Hematopoietic multipotent progenitor cell treated with erythropoietin and hydrocortisone succinate and interleukin-3 and kit ligand, for 8 days (in vitro differentiated cells): ENCODE measurements around the gene PCDH9.
"Not testable (repeated sequence)": the region's sequence is repeated elsewhere in the genome, so short reads cannot be mapped to it uniquely, and the experiment has no call there.

Experiments
- DNase-seq: peaks from one replicate; pipeline ENCODE4 v3.0.0-alpha.2; 2015

The PCDH9 gene

DNA sequence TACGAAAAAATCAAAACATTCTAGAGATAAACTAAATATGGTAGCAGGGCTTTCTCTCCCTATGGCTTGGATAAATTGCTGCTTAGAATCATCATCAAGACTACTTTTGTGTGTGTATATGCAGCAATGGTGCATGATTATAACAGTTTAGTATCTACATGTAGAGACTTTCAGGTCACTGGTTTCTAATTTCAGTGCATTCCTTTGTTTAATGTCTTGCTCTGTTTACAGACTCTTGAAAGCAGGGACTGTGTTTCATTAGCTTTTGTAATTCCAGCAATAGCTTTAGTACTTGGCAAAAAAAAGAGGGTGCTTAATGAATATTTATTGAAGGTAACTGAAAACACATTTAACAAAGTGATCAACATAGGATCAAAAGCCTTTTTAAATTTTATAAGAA, 420.7 kb downstream of the PCDH9 start:
- no peak for DNase-seq

DNA sequence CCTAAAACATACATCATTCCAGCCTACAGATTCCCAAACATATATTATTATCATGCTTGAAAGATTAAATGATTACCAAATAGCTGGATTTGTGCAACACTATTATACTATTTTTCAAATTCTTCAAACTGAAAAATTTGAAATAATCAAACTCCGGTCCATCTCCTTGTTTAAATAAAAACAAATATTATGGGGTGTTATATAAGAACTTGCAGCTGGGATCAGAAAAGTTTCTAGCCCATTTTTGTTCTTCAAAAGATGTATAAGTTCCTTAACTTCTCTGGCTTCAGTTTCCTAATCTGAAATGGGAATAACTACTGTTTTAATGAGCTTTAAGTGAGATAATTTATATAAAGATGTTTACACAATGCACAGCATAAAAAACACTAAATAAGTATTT, 422.9 kb downstream of the PCDH9 start:
- DNase-seq, result no peak

DNA sequence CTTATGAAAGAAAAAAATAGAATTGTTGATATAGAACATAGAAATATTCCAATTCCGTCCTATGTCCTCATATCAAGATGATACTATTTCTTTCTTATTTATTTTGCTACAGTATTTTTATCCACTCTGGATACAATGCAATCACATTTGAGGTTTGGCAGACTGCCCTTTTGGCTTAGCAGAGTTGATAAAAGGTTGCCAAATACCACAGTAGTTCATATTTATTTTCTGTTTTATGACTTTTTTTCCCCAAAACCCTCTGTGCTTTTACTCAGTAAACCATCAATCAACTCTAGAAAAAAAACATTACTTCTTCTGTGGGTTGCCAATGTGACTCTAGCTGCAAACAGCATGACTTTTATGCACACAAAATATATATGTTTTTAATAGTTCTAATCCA, 424.5 kb downstream of the PCDH9 start:
- peak; percentile 14 for DNase-seq

DNA sequence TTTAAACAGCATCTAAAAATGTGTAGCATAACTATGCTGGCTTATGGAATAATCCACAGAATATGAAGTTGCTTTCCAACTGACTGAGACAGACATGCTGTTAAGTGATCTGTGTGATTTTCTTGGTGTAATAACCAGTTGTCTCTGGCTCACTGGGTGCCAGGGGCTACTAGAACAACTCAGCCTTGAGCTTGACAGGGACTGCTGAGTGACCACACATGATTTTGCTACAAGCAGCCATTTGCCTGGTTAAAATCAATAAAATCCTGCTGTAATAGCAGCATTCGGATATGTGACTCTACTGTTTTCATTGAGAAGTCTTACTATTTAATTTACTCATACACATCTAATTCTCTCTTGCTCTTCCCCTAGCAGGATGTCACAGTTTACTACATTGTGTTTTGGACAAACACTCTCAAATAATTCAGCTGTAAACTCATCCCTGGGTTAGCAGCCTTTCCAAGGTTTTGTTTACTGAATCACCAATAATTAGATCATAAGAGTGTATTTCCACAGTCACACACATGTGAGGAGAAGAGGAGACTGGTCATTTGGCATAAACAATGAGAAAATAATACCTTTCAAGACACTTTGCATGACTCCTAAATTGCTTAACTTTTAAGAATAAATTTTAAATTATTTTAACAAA, 426.2 kb downstream of the PCDH9 start:
- DNase-seq, result no peak

DNA sequence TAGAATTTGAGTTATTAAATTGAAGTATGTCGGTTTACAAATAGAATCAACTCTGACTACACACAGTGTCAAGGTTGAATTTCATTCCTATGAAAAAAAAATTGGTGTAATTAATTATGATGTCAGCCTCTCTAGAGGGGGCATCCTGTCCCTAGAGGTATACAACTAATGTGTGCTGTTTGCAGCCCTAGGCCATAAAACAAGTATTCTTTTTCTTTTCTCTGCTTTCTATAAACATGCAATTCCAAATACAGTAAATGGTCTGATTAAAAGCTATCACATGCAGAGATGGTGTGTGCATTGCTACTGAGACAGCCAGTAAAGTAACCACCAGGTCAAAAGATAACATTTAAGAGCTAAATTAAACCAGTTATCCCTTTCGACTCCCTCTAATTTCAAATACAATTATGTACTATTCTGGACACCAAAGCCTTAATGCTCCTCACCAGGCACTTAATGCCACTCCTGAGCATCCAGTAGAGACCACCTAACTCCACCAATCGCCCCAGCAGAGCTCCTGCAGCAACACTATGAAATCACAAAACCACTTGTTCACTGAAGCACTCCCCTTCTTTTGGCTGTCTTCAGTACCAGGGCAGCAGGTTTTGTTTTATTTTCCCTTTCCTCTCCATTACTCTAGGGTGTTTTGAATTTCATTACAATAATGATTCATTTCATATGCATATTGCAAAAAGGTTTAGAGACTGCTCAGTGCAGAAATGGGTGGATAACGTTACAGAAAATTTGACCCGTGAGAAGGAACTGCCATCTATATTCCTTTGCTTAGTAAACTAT, 426.9 kb downstream of the PCDH9 start:
- no peak for DNase-seq

DNA sequence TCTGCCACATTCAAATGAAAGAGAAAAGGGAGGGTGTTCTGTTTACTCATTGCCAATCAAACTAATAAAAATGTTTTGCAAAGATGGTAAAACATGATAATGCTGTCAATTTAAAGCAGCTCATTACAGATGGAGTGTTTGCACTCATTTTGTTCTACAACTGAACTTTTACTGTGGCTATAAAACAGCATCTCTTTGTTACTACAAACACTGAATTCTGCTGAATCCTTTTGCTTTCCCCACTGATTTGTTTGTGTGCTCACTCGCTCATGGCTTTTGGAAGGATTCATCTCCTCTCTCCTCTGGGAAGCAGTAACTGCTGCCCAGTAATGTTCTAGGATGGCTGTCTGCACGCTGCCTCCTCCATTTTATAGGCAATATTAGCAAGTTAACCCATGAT, 434.5 kb downstream of the PCDH9 start:
- no peak for DNase-seq

DNA sequence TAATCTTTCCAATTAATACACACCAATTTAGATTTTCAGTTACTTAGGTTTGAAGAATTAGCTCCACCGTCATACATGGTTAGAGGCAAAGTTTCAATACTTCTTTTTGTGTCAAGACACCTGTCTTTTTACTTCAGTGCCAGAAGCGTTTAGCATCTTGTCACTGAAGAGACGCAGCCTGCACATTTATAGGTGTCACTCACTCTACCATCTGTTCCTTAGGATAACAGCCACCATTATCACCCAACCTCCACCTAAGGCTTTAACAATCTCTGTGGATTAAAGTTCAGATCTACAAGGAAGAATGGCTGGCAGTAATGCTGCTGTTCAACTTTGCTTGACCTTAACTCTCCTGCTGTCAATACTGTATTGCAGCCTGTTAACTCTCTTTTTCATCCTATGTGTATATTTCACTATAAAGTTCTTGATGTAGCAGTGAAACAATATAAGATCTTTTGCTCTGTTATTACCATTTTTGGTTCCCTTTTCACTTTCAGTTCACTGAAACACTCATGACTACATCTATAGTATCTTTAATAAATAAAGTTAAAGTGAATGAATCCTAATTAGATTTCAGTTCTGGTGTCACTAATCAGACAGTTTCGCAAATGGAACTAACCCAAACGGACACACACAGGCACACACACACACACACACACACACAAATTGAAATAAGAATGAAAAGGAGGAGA, 435.6 kb downstream of the PCDH9 start:
- no peak for DNase-seq

DNA sequence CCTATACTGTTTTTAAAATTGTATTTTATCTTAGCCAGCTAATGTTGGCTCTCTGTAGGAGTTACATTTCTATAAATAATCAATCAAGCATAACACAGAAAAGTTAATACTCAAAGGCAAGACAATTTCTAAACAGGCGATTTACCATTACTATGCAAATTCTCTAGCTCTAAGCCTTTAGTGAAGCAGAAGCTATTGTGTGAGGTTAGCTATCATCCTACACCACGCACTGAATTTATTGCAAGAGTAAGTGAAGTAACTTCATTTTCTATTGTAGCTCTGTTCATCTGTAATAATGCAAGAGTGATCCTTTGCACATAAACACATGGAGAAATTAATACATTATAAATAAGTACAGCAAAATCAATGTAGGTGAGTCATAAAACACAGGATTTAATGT, 439.3 kb downstream of the PCDH9 start:
- DNase-seq, result no peak

DNA sequence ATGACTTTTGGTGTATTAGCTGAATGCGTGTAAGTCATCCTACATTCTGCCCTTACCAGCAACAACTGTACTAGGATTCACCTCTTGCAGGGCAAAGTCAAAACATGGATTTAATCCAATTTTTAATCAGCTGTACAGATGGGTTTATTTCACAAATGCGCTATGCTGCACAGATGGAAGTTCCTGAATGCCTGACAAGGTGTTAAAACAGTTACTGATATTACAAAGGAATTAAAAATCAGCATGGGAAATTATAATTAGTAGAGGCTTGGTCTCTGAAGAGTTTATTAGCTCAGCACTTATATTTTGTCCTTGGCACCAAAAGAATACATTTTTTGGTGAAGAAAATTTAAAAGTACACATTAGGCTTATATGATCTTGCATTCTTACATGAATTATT, 448.9 kb downstream of the PCDH9 start:
- no peak for DNase-seq

DNA sequence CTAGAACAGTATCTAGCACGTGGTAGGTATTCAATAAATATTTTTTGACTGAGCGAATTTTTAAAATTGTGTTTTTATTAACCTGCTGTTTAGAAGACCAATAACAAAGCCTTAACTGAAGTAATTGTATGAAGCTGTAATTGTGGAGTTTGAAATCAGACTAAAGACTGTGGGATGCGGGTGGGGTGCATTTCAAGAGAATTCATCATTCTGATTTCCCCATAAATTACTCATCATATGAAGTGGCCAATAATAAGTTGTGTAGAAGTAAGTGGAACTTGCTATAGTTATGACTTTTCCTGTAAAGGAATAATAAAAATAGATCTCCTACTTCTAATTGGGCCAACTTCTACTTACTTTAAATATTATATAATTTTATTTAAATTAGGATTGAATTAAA, 449.3 kb downstream of the PCDH9 start:
- DNase-seq, result no peak

DNA sequence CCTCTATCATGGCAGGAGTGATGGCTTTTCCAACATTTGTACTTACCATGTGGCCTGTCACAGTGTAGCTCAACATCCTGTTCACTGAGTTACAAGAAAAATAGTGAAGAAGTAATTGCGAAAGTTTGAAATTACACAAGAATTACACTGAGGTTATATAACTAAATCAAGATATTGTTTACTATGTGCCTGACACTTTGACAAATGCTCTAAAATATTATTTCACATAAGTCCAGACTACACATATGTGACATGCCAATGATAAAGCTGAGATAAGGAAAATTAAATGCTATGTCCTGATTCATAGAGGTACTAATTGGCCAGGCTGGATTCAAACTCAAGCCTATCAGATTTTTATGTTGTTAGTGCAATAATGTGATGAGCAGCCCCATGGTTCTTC, 451.7 kb downstream of the PCDH9 start:
- no peak for DNase-seq

DNA sequence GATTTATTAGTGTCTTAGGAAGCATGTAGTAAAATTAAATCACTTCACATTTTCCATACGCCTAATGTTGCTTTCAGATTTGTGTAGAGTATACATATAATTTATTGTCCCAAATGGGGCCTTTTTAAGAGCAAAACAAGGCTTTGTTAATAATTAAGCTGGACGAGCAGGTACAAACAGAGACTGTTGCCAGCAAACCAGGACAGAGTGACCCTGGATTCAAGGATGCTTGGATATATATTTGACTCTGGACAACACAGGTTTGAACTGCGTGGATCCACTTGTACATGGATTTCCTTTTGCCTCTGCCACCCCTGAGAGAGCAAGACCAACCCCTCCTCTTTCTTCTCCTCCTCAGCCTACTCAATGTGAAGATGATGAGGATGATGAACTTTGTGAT, 454.9 kb downstream of the PCDH9 start:
- no peak for DNase-seq

DNA sequence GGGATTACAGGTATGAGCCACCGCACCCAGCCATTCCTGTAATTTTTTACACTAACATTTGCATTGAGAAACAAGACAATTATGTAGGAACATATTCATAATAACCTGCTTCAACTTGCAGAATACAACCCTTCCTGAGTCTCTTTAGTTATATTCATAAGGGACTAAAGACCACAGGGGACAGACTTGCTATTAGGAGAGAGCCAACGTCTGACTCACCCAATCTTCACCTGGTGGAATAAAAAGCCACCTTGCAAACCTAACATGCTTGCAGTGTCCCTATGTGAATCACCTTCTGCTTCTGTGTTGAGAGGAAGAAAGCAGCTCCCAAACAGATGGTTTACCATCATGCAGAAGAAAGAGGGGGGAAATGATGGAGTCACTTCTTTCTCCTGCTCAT, 456.1 kb downstream of the PCDH9 start:
- DNase-seq, result no peak

DNA sequence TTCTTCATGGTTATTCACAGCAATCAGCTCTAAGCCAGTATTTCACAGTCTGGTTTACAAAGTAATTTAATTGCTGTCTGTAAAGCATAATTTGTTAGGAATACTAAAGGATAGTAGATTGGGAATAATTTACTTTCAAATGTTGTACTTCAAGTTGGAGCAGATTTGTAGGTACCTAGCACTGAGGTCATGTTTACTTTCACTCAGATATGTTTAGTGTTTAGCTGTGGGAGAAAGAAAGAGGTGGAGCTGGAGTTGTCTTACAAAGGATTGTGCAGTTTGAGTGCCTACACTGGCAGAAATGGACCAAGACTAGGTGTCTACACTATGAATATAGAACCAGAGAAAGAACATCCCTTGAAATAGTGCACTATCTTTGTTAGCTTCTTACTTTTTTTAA, 464.6 kb downstream of the PCDH9 start:
- DNase-seq, result no peak

DNA sequence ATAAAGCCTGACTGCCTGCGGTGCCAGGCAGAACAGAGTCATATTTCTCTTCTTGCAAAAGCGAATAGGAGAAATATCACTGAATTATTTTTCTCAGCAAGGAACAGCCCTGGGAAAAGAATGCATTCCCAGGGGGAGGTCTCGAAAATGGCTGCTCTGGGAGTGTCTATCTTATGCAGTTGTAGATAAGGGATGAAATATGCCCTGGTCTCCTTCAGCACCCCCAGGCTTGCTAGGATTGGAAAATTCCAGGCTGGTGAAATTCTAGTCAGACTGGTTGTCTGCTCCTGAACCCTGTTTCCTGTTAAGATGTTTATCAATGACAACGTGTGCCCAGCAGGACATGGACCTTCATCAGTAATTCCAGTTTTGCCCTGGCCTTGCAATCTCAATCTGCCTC, 469.5 kb downstream of the PCDH9 start:
- DNase-seq, result not testable (repeated sequence)

DNA sequence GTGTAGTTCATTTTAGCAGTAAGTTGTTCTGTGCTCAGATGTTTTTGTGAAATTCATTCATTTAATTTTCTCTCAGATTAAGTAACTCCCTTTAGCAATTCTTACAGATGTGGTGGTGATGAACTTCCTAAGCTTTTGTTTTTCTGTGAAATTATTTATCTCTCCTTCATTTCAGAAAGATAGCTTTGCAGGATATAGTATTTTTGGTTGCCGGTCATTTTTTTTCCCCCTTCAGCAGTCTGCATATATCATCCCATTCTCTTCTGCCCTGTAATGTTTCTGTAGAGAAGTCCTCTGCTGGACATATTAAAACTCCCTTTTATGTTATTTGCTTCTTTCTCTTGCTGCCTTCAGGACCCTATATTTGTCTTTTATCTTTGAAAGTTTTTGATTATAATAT, 470.2 kb downstream of the PCDH9 start:
- DNase-seq, result no peak

DNA sequence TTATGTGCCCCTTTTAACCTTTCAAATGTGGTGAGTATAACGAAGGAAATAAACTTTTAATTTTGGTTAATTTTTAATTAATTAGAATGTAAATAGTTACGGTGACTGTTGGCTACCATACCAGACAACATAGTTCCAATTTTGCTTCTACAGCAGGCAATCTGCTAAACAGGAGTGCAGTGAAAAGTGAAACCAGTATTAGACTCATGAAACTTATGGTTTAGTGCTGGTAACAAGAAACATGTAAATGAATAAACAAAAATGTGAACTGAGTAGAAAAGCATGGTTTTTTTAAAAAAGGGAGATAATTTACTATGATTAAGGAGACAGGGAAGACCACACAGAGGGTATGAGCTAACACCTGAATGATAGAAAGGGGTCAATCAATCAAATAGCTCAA, 478.4 kb downstream of the PCDH9 start:
- DNase-seq, result no peak

DNA sequence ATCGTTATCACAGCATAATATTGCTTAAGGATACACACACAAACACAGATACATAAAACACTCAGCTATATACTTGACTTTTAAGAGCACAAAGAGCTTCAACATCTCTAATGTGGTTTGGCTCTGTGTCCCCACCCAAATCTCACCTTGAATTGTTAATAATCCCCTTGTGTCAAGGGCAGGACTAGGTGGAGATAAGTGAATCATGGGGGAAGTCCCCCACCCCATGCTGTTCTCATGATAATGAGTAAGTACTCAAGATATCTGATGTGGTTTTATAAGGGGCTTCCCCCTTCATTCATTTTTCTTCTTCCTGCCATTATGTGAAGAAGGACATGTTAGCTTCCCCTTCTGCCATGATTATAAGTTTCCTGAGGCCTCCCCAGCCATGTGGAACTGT, 481.4 kb downstream of the PCDH9 start:
- no peak for DNase-seq

DNA sequence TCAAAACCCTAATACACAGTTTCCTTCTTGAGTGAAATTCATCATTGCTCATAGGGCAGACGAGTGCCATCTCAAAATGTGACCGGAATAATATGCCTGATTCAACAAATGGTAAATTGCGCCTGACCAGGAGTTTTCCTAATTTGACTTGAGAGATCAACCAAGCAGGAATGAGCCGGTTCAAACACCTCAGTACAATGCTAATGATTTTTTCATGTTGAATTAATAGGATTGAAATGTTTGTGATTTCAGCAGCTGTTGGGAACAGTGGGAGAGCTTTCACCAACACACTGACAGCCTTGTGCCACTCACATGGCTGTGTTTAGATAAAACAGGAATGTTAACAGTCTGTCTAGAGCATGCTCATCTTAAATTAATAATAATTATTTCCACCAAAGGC, 484.8 kb downstream of the PCDH9 start:
- no peak for DNase-seq

DNA sequence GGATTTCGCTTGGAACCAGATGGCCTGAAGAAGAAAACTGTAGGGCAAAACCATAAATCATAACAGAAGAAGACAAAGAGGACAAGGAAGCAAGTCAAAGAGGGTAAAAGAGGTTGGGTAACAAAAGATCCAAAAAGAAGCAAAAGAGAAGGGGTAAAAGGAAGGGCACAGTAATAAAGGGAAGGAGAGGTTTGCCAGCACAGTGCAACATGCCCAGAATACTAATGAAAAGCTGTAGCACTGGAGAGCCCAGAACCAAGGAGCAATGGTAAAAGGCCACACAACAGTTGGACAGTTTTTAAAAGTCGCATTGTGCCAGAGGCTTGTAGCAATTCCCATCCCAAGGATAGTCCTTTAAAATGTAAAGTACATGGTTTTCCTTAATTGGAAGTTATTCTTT, 506.6 kb downstream of the PCDH9 start:
- no peak for DNase-seq

DNA sequence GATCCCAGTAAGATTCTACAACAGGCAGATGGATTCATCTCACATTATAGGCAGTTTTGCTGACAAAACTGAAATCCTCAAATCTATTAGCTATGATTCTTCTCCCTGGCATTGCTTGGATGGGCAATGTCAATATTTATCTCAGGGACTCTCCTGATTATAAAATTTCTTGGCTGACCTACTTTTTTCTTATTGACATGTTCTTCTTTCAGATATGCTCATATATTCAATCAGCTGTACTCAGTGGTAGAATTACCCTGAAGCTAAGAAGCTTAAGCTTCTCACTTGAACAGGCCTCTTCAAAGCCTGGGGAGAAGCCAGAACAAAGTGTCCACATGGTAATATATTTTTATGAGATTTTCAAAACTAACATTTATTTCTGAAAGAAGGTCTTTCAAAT, 513.6 kb downstream of the PCDH9 start:
- no peak for DNase-seq

DNA sequence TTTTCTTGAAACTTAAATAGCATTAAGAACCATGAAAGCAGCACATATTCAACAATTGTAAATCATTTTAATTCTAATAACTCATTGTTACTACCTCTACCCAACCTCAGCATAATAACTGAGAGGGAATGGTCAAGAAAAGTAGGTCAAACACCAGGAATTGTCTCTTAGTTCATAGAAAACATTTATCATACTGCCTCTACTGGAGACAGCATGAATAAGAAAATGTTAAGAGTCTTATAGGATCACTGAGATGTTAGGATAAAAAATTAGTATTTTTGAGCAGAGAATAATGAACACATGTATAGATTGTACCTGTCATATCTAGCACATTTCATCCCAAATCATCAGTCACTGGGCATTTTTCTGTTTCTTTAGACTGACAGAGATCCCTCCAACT, 515.3 kb downstream of the PCDH9 start:
- DNase-seq, result no peak

DNA sequence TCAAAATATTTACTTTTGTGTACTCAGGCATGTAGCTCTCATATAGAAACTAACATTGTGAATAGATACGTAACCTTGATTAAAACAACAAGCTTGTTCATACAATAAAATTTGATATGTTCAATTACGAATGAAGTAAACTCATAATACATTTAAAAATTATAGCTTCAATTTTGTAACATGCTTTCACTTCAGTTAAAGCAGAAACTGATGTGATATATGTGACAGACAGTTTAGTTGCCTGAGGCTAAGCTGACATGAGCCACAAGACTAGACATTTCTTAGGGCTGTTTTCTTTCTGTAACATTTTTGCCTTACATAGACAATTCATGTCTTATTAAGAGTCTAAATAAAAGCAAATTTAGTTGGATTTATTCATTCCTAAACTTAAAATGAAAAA, 526.0 kb downstream of the PCDH9 start:
- DNase-seq, result no peak

DNA sequence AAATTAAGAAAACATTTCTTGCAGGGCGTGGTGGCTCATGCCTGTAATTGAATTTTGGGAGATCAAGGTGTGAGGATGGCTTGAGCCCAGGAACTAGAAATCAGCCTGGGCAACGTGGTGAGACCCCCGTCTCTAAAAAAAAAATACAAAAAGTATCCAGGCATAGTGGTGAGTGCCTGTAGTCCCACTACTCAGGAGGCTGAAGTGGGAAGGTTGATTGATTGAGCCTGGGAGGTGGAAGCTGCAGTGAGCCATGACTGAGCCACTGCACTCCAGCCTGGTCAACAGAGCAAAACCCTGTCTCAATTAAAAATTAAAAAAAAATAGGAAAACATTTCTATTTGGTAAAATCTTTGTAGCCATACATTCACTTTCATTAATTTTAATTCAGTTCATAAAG, 526.5 kb downstream of the PCDH9 start:
- no peak for DNase-seq
